Measurements from ENCODE around the gene POU4F1.

Gene POU4F1

GRCh38 chr13:78593652-78594455, 9.5 kb downstream of the POU4F1 start:
- H3K9me3 ChIP-seq (ENCODE audit: control insufficient read depth in 5 of 5, low read length in 5 of 5) = peaks cover 0 to 5% (median 0%) of the 10 kb centered on the region in 5 donors
- H3K4me3 ChIP-seq (ENCODE audit: low read depth in 1 of 5, low read length in 5 of 5) = no peak overlapping the region
- H3K4me1 ChIP-seq (ENCODE audit: control insufficient read depth in 5 of 5, insufficient read depth in 5 of 5, low read length in 5 of 5) = peaks cover 0 to 19% (median 16%) of the 10 kb centered on the region in 5 donors

DNA sequence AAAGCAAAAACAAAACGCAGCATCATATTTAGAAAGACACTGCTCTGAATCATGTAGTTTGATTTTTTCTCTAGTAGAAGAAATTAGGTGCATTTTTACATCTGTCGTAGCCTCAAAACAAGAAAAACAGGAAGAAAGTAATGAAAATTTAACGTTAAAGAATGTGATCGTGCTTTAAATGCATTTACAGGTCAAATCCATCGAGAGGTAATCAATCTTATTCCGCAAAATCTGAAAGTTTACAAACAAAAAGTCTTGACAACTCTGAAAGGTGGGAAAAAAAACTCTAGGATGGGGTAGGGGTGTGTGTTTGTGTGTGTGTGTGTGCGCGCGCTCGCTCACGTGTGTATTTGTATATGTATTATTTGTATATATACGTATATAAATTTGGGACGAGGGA, 10.2 kb downstream of the POU4F1 start:
- no peak overlapping the region for H3K9ac ChIP-seq (ENCODE audit: low read length in 5 of 5)
- H3K36me3 ChIP-seq (ENCODE audit: control insufficient read depth in 5 of 5, insufficient read depth in 5 of 5, low read length in 5 of 5) = no peaks in the 10 kb centered on the region
- H3K27me3 ChIP-seq (ENCODE audit: control insufficient read depth in 5 of 5, insufficient read depth in 4 of 5, low read length in 5 of 5) = peaks cover 46 to 74% (median 64%) of the 10 kb centered on the region in 5 donors
- peaks cover 0 to 5% (median 0%) of the 10 kb centered on the region in 5 donors for H3K9me3 ChIP-seq (ENCODE audit: control insufficient read depth in 5 of 5, low read length in 5 of 5)
- H3K4me1 ChIP-seq (ENCODE audit: control insufficient read depth in 5 of 5, insufficient read depth in 5 of 5, low read length in 5 of 5) = peaks cover 0 to 19% (median 16%) of the 10 kb centered on the region in 5 donors
- H3K27ac ChIP-seq (ENCODE audit: low read depth, low read length) = no peak overlapping the region
- no peak overlapping the region for H3K4me3 ChIP-seq (ENCODE audit: low read depth in 1 of 5, low read length in 5 of 5)

More at GRCh38 chr13:78593652-78594455, 9.5 kb downstream of the POU4F1 start:
- H3K36me3 ChIP-seq (ENCODE audit: control insufficient read depth in 5 of 5, insufficient read depth in 5 of 5, low read length in 5 of 5) = no peaks in the 10 kb centered on the region
- H3K27me3 ChIP-seq (ENCODE audit: control insufficient read depth in 5 of 5, insufficient read depth in 4 of 5, low read length in 5 of 5) = peaks cover 50 to 79% (median 71%) of the 10 kb centered on the region in 5 donors
- H3K27ac ChIP-seq (ENCODE audit: low read depth, low read length) = no peak overlapping the region
- H3K9ac ChIP-seq (ENCODE audit: low read length in 5 of 5) = no peak overlapping the region

DNA sequence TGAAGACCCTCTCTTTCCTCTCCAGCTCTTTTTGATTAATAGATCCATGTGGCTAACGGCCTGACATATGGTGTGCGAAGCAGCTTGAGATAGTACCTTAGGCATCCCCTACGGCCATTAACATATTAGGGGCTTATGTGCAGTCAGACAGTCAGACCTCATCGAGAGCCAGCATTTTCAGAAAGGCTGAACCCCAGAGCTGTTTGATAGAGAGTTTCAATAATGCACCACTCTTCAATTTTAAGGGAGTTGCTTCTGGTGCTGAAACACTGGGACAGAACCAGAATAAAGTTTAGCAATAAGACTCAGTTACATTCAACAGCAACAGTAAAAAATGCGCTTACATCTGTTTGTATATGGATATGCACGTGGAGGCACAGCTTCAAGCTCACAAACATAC, 10.8 kb downstream of the POU4F1 start:
- peaks cover 0 to 19% (median 16%) of the 10 kb centered on the region in 5 donors for H3K4me1 ChIP-seq (ENCODE audit: control insufficient read depth in 5 of 5, insufficient read depth in 5 of 5, low read length in 5 of 5)
- H3K27ac ChIP-seq (ENCODE audit: low read depth, low read length) = no peak overlapping the region
- H3K9ac ChIP-seq (ENCODE audit: low read length in 5 of 5) = no peak overlapping the region
- peaks cover 0 to 5% (median 0%) of the 10 kb centered on the region in 5 donors for H3K9me3 ChIP-seq (ENCODE audit: control insufficient read depth in 5 of 5, low read length in 5 of 5)
- no peaks in the 10 kb centered on the region for H3K36me3 ChIP-seq (ENCODE audit: control insufficient read depth in 5 of 5, insufficient read depth in 5 of 5, low read length in 5 of 5)
- H3K4me3 ChIP-seq (ENCODE audit: low read depth in 1 of 5, low read length in 5 of 5) = no peak overlapping the region
- peaks cover 46 to 71% (median 62%) of the 10 kb centered on the region in 5 donors for H3K27me3 ChIP-seq (ENCODE audit: control insufficient read depth in 5 of 5, insufficient read depth in 4 of 5, low read length in 5 of 5)

DNA sequence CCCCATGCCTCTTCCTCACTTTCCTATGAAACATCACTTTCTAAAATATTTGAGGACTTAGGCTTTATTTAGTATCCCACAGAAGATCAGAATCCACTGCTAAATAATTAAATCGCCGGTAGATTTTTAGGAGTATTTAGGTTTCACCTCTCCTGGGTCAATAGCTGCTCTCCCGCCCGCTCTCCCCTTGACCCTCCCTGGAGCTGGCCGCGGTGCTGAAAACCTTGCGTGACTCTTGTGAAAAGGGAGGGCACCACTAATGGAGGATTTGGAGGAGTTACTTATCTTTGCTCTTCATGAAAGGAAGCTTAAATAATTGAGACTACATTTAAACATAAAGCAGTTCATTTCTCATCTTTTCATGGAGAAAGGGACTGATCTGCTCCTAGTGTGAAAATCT, 14.1 kb downstream of the POU4F1 start:
- H3K27me3 ChIP-seq (ENCODE audit: control insufficient read depth in 5 of 5, insufficient read depth in 4 of 5, low read length in 5 of 5) = peaks cover 33 to 53% (median 45%) of the 10 kb centered on the region in 5 donors
- H3K36me3 ChIP-seq (ENCODE audit: control insufficient read depth in 5 of 5, insufficient read depth in 5 of 5, low read length in 5 of 5) = no peaks in the 10 kb centered on the region
- H3K4me1 ChIP-seq (ENCODE audit: control insufficient read depth in 5 of 5, insufficient read depth in 5 of 5, low read length in 5 of 5) = no peaks in the 10 kb centered on the region
- no peaks in the 10 kb centered on the region for H3K9me3 ChIP-seq (ENCODE audit: control insufficient read depth in 5 of 5, low read length in 5 of 5)
- H3K27ac ChIP-seq (ENCODE audit: low read depth, low read length) = no peak overlapping the region
- H3K4me3 ChIP-seq (ENCODE audit: low read depth in 1 of 5, low read length in 5 of 5) = no peak overlapping the region
- H3K9ac ChIP-seq (ENCODE audit: low read length in 5 of 5) = no peak overlapping the region

DNA sequence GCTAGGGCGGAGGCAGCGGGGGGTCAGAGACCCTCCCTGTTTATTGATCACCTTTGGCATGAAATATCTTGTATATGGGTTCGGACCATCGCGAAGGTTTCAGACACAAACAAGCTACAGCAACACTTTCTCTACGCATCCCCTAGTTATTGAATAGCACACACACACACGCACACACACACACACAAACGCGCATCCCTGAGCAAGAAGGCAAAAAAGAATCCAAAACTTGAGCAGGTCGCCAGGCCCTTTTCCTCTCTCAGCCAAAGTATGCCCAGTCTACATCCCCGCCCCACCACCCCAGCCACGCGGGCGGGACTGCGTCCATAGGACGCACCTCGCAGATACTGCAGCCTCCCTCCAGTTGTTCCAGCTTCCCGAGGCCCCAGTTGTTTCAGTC, 16.0 kb downstream of the POU4F1 start:
- no peaks in the 10 kb centered on the region for H3K4me1 ChIP-seq (ENCODE audit: control insufficient read depth in 5 of 5, insufficient read depth in 5 of 5, low read length in 5 of 5)
- H3K27me3 ChIP-seq (ENCODE audit: control insufficient read depth in 5 of 5, insufficient read depth in 4 of 5, low read length in 5 of 5) = peaks cover 17 to 35% (median 27%) of the 10 kb centered on the region in 5 donors
- no peaks in the 10 kb centered on the region for H3K36me3 ChIP-seq (ENCODE audit: control insufficient read depth in 5 of 5, insufficient read depth in 5 of 5, low read length in 5 of 5)
- no peaks in the 10 kb centered on the region for H3K9me3 ChIP-seq (ENCODE audit: control insufficient read depth in 5 of 5, low read length in 5 of 5)
- no peak overlapping the region for H3K27ac ChIP-seq (ENCODE audit: low read depth, low read length)
- H3K4me3 ChIP-seq (ENCODE audit: low read depth in 1 of 5, low read length in 5 of 5) = no peak overlapping the region
- no peak overlapping the region for H3K9ac ChIP-seq (ENCODE audit: low read length in 5 of 5)

- H3K4me3 ChIP-seq (ENCODE audit: low read depth in 1 of 5, low read length in 5 of 5) = no peak overlapping the region
- no peak overlapping the region for H3K27ac ChIP-seq (ENCODE audit: low read depth, low read length)
- H3K36me3 ChIP-seq (ENCODE audit: control insufficient read depth in 5 of 5, insufficient read depth in 5 of 5, low read length in 5 of 5) = no peaks in the 10 kb centered on the region
- no peaks in the 10 kb centered on the region for H3K9me3 ChIP-seq (ENCODE audit: control insufficient read depth in 5 of 5, low read length in 5 of 5)
- H3K9ac ChIP-seq (ENCODE audit: low read length in 5 of 5) = no peak overlapping the region
- peaks cover 17 to 28% (median 26%) of the 10 kb centered on the region in 5 donors for H3K27me3 ChIP-seq (ENCODE audit: control insufficient read depth in 5 of 5, insufficient read depth in 4 of 5, low read length in 5 of 5)
- H3K4me1 ChIP-seq (ENCODE audit: control insufficient read depth in 5 of 5, insufficient read depth in 5 of 5, low read length in 5 of 5) = no peaks in the 10 kb centered on the region
These were observed 16.6 kb downstream of the POU4F1 start for GRCh38 chr13:78586706-78587105.

DNA sequence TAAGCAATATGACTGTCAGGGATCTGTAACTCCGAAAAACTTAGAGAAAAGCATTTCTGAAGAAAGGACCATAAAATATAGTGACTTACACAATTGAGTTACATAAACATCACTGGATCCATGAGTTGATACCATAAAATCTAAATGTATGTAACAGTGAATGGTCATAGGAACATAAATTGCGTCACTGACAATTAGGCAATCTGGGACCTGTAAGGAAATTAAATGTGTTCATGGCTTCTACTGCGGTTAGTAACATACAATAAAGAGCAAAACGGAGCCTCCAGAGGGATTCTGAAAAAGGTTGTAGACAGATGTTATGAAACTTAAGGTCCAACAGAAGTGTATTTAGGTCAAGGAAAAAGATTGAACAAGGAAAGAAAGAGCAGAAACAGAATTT, 27.1 kb downstream of the POU4F1 start:
- peaks cover 0 to 4% (median 0%) of the 10 kb centered on the region in 5 donors for H3K27me3 ChIP-seq (ENCODE audit: control insufficient read depth in 5 of 5, insufficient read depth in 4 of 5, low read length in 5 of 5)
- H3K9me3 ChIP-seq (ENCODE audit: control insufficient read depth in 5 of 5, low read length in 5 of 5) = peaks cover 0 to 5% (median 0%) of the 10 kb centered on the region in 5 donors
- H3K9ac ChIP-seq (ENCODE audit: low read length in 5 of 5) = no peak overlapping the region
- H3K27ac ChIP-seq (ENCODE audit: low read depth, low read length) = no peak overlapping the region
- no peaks in the 10 kb centered on the region for H3K4me1 ChIP-seq (ENCODE audit: control insufficient read depth in 5 of 5, insufficient read depth in 5 of 5, low read length in 5 of 5)
- no peaks in the 10 kb centered on the region for H3K36me3 ChIP-seq (ENCODE audit: control insufficient read depth in 5 of 5, insufficient read depth in 5 of 5, low read length in 5 of 5)
- no peak overlapping the region for H3K4me3 ChIP-seq (ENCODE audit: low read depth in 1 of 5, low read length in 5 of 5)

DNA sequence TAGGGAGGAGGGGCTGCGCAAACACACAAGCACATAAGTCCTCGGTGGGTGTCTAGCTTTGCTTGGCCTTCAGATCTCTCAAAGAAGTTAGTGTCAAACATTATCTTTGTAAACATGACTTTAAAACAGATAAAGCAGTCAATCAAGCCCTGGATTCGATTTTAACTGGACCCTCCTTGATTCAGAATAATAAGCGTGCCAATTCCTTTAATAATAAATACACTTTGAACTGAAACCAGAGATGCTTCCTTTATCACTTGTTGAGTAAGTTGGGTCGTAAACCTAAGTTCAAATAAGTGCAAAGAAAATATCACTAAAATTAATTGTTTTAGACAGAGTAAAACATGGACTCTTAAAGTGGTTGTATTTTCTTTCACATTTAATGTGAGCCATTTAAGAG, 30.9 kb downstream of the POU4F1 start:
- Histone ChIP-seq H3K9me3 (ENCODE audit: control insufficient read depth in 5 of 5, low read length in 5 of 5) (peaks cover 0 to 5% (median 0%) of the 10 kb centered on the region in 5 donors), H3K4me1 (ENCODE audit: control insufficient read depth in 5 of 5, insufficient read depth in 5 of 5, low read length in 5 of 5) (no peaks in the 10 kb centered on the region), H3K36me3 (ENCODE audit: control insufficient read depth in 5 of 5, insufficient read depth in 5 of 5, low read length in 5 of 5) (no peaks in the 10 kb centered on the region), H3K27me3 (ENCODE audit: control insufficient read depth in 5 of 5, insufficient read depth in 4 of 5, low read length in 5 of 5) (no peaks in the 10 kb centered on the region), H3K9ac (ENCODE audit: low read length in 5 of 5) (no peak overlapping the region), H3K27ac (ENCODE audit: low read depth, low read length) (no peak overlapping the region), H3K4me3 (ENCODE audit: low read depth in 1 of 5, low read length in 5 of 5) (no peak overlapping the region)

GRCh38 chr13:78569029-78569428, 34.3 kb downstream of the POU4F1 start:
- Histone ChIP-seq H3K9me3 (ENCODE audit: control insufficient read depth in 5 of 5, low read length in 5 of 5) (no peaks in the 10 kb centered on the region), H3K4me3 (ENCODE audit: low read depth in 1 of 5, low read length in 5 of 5) (no peak overlapping the region), H3K4me1 (ENCODE audit: control insufficient read depth in 5 of 5, insufficient read depth in 5 of 5, low read length in 5 of 5) (no peaks in the 10 kb centered on the region), H3K27ac (ENCODE audit: low read depth, low read length) (no peak overlapping the region), H3K9ac (ENCODE audit: low read length in 5 of 5) (no peak overlapping the region), H3K36me3 (ENCODE audit: control insufficient read depth in 5 of 5, insufficient read depth in 5 of 5, low read length in 5 of 5) (no peaks in the 10 kb centered on the region), H3K27me3 (ENCODE audit: control insufficient read depth in 5 of 5, insufficient read depth in 4 of 5, low read length in 5 of 5) (no peaks in the 10 kb centered on the region)

DNA sequence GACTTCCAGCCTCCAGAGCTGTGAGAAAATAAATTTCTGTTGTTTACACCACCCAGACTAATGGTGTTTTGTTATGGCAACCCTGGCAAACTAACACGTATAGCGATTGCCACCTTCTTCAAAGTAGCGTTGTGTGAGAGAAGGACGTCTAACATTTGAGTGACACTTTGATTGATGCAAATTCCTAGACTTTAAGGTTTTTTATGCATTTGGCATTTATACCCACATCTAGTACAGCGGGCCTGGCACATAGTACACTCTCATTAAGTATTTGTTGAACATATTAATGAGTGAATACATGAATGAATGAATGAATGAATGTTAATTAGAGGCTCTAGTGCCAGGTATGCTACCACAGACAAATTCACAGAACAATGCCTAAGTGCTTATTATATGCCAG, 36.7 kb downstream of the POU4F1 start:
- Histone ChIP-seq H3K4me1 (ENCODE audit: control insufficient read depth in 5 of 5, insufficient read depth in 5 of 5, low read length in 5 of 5) (no peaks in the 10 kb centered on the region), H3K4me3 (ENCODE audit: low read depth in 1 of 5, low read length in 5 of 5) (no peak overlapping the region), H3K36me3 (ENCODE audit: control insufficient read depth in 5 of 5, insufficient read depth in 5 of 5, low read length in 5 of 5) (no peaks in the 10 kb centered on the region), H3K27ac (ENCODE audit: low read depth, low read length) (no peak overlapping the region), H3K27me3 (ENCODE audit: control insufficient read depth in 5 of 5, insufficient read depth in 4 of 5, low read length in 5 of 5) (peaks cover 0 to 3% (median 0%) of the 10 kb centered on the region in 5 donors), H3K9me3 (ENCODE audit: control insufficient read depth in 5 of 5, low read length in 5 of 5) (no peaks in the 10 kb centered on the region), H3K9ac (ENCODE audit: low read length in 5 of 5) (no peak overlapping the region)
